K562 (cell line): ENCODE results near the gene ZNF598. TPM values are rescaled to one million over a fixed set of nuclear protein-coding genes. Genes with fewer than 3 reads are reported as not detected.

Source experiments
- ARID4B ChIP-seq: sonication (generic); formaldehyde crosslinking; IDR thresholded peaks from 2 replicates; pipeline ENCODE4 v1.8.0; 2022; ENCODE audit warnings: mild to moderate bottlenecking, missing genetic modification reagents
- DIDO1 ChIP-seq: fragments of 450-650 bp; IDR thresholded peaks from 2 replicates; pipeline ENCODE4 v1.6.1; 2016; ENCODE audit warnings: low read depth, missing biosample characterization, missing genetic modification characterization
- MAZ ChIP-seq, 2 experiments: fragments of 450-650 bp in 1 of 2; sonication (generic) in 1 of 2; formaldehyde crosslinking; IDR thresholded peaks in 1 of 2; conservative IDR thresholded peaks in 1 of 2; 2 replicates each; pipeline versions ENCODE4 v1.4.0 to v1.5.0; 2020; ENCODE audit warnings: mild to moderate bottlenecking in 1 of 2, missing genetic modification reagents in 1 of 2
- MTA2 ChIP-seq: fragments of 450-650 bp; IDR thresholded peaks from 2 replicates; pipeline ENCODE4 v1.6.1; 2016; ENCODE audit warnings: low read depth
- NR2C2 ChIP-seq, 2 experiments: fragments of 200-800 bp in 1 of 2; sonication (Bioruptor generic) in 1 of 2; sonication (generic) in 1 of 2; formaldehyde crosslinking in 1 of 2; IDR thresholded peaks; 2 replicates each; pipeline versions ENCODE4 v1.6.1 to v1.8.0; 2016 to 2022; ENCODE audit warnings: mild to moderate bottlenecking in 1 of 2, missing compliant biosample characterization in 1 of 2, missing genetic modification characterization in 1 of 2, missing genetic modification reagents in 1 of 2
- SIN3A ChIP-seq, 2 experiments: fragments of 150-350 bp in 1 of 2; IDR thresholded peaks; 2 replicates each; pipeline ENCODE4 v1.6.1; 2011 to 2016; ENCODE audit warnings: borderline replicate concordance in 2 of 2, low read depth in 2 of 2, low read length in 2 of 2, mild to moderate bottlenecking in 2 of 2, moderate library complexity in 2 of 2; ENCODE audit not compliant: control insufficient read depth in 1 of 2
- SMAD4 ChIP-seq: fragments of 250-450 bp; sonication (Bioruptor Pico); conservative IDR thresholded peaks from 2 replicates; pipeline ENCODE4 v1.8.0; 2021; ENCODE audit warnings: inconsistent platforms, mild to moderate bottlenecking, moderate library complexity
- TBP ChIP-seq: optimal IDR thresholded peaks from 2 replicates; pipeline ENCODE3; 2011; ENCODE audit warnings: low read depth, low read length, improper control_type of control experiment
- TFAP4 ChIP-seq: sonication (generic); formaldehyde crosslinking; IDR thresholded peaks from 2 replicates; pipeline ENCODE4 v1.8.0; 2022; ENCODE audit warnings: missing genetic modification reagents, mild to moderate bottlenecking, moderate library complexity, borderline replicate concordance
- U2AF1 ChIP-seq: fragments of 200-400 bp; formaldehyde crosslinking; optimal IDR thresholded peaks from 2 replicates; pipeline ENCODE3; 2017; ENCODE audit warnings: mild to moderate bottlenecking, low read depth, low read length, moderate library complexity
- VEZF1 ChIP-seq: fragments of 200-800 bp; sonication (Bioruptor generic); IDR thresholded peaks from 2 replicates; pipeline ENCODE4 v1.6.1; 2017; ENCODE audit warnings: missing genetic modification characterization, missing compliant biosample characterization
- ZBTB7A ChIP-seq: IDR thresholded peaks from 2 replicates; pipeline ENCODE4 v1.6.1; 2011; ENCODE audit warnings: low read depth, mild to moderate bottlenecking, low read length, moderate library complexity, borderline replicate concordance; ENCODE audit not compliant: control insufficient read depth
- ZNF24 ChIP-seq: fragments of 450-650 bp; IDR thresholded peaks from 2 replicates; pipeline ENCODE4 v1.6.1; 2016
- ZNF263 ChIP-seq: sonication (generic); formaldehyde crosslinking; IDR thresholded peaks from 2 replicates; pipeline ENCODE4 v1.8.0; 2022; ENCODE audit warnings: mild to moderate bottlenecking, missing genetic modification reagents, borderline replicate concordance
- ZNF436 ChIP-seq: fragments of 250-450, 450-650 bp; sonication (Bioruptor Pico); formaldehyde crosslinking; IDR thresholded peaks from 2 replicates; pipeline ENCODE4 v1.7.0; 2020; ENCODE audit warnings: mild to moderate bottlenecking
- ZNF511 ChIP-seq: sonication (generic); formaldehyde crosslinking; IDR thresholded peaks from 2 replicates; pipeline ENCODE4 v1.8.0; 2022; ENCODE audit warnings: mild to moderate bottlenecking, missing genetic modification reagents
- polyA plus RNA-seq, 8 experiments: library from polyadenylated mRNA; depleted of rRNA in 4 of 8; stranded (reverse) in 5 of 8; unstranded in 3 of 8; fragments of >200 nt; fragmentation: Nextera tagmentation in 2 of 8; fragmentation: Illumina TruSeq in 1 of 8; extraction: Ambion mirVana in 2 of 8; extraction: Trizol in 1 of 8; gene quantifications; 2 replicates each; pipeline versions ENCODE4 v1.2.1 to v1.2.3, GENCODE V29; 2011 to 2014; ENCODE audit warnings: inconsistent platforms in 1 of 8, missing spikeins in 1 of 8
- total RNA-seq, 7 experiments: library from RNA; depleted of rRNA in 6 of 7; stranded (reverse); fragments of >200 nt in 6 of 7; fragmentation: Illumina TruSeq in 2 of 7; extraction: Trizol in 2 of 7; gene quantifications; 2 replicates each; pipeline versions ENCODE4 v1.2.1 to v1.2.3, GENCODE V29; 2011 to 2021; ENCODE audit warnings: low replicate concordance in 1 of 7

ZNF598 gene
- total and polyA plus RNA-seq, 9 of the 15 experiments (the other 6 are each of a cell fraction or from before 2014, with no cell fraction given) = 0.11 to 115 (median 29.6) TPM

GRCh38 chr16:1992704-1993317 is 16.8 kb downstream of the ZNF598 start (continued):
- TF ChIP-seq ZNF511 (CRISPR knock-in tag) = peak; percentile 7; the same call in 1 of the 2 replicates
- TF ChIP-seq ZNF436 (CRISPR knock-in tag) = no peak
- TF ChIP-seq NR2C2 (CRISPR knock-in tag; IDR thresholded peaks at IDR 0.05) = no peak
- peak; percentile 77; the same call in 1 of the 2 replicates for TF ChIP-seq NR2C2 (tag; IDR thresholded peaks at IDR 0.05)
- TF ChIP-seq TBP = peak; percentile 0
- TF ChIP-seq ZNF24 = no peak
- peak; percentile 35 for TF ChIP-seq U2AF1
- TF ChIP-seq ZBTB7A = 0 out of 2 replicates have a peak, but pooled peaks have one; percentile 8
- TF ChIP-seq TFAP4 (CRISPR knock-in tag) = peak; percentile 68; the same call in 1 of the 2 replicates
- peak; percentile 61; the same call in 1 of the 2 replicates for TF ChIP-seq ARID4B
- 0 out of 4 replicates have a peak, but pooled peaks of 1 of the 2 experiments have one; percentile 3 for TF ChIP-seq MAZ (CRISPR knock-in tag; conservative IDR thresholded peaks at IDR 0.05 in 1 of 2, IDR thresholded peaks at IDR 0.05 in 1 of 2)
- TF ChIP-seq SIN3A (IDR thresholded peaks at IDR 0.05; ENCODE audit: borderline replicate concordance in 2 of 2, control insufficient read depth in 1 of 2, low read depth in 2 of 2, low read length in 2 of 2) = peak in 1 of 2 experiments; percentile 54; a peak in 2 of 4 replicates
- TF ChIP-seq ZNF263 (CRISPR knock-in tag) = 0 out of 2 replicates have a peak, but pooled peaks have one; percentile 1
- TF ChIP-seq SMAD4 (CRISPR knock-in tag) = 0 out of 2 replicates have a peak, but pooled peaks have one; percentile 10
- peak; percentile 48; the same call in 1 of the 2 replicates for TF ChIP-seq VEZF1 (CRISPR knock-in tag)
- TF ChIP-seq DIDO1 (tag) = no peak
- no peak for TF ChIP-seq MTA2
